Vagina (tissue), 2 donors: Measurements from ENCODE around the gene ZMYND10.

Source experiments
- POLR2A ChIP-seq, 2 donors: fragments of 450-650 bp; IDR thresholded peaks; one replicate each; pipeline ENCODE4 v1.6.1; 2017; ENCODE audit warnings: antibody characterized with exemption in 2 of 2, mild to moderate bottlenecking in 2 of 2, moderate library complexity in 2 of 2
- POLR2AphosphoS5 ChIP-seq, 2 donors: sonication (generic); formaldehyde crosslinking; IDR thresholded peaks; one replicate each; pipeline ENCODE4 v1.9.0; 2017; ENCODE audit warnings: antibody characterized with exemption in 2 of 2, mild to moderate bottlenecking in 2 of 2, low read depth in 1 of 2; ENCODE audit not compliant: insufficient read depth in 1 of 2
- TF ChIP-seq, protein P1 (sequence below), 3 experiments: fragments of 450-650 bp in 2 of 3; fragments of 200-600 bp in 1 of 3; sonication (generic) in 1 of 3; IDR thresholded peaks; one replicate each; pipeline ENCODE4 v1.5.1; 2017 to 2019; ENCODE audit warnings: antibody characterized with exemption in 3 of 3, mild to moderate bottlenecking in 2 of 3, moderate library complexity in 2 of 3

DNA sequence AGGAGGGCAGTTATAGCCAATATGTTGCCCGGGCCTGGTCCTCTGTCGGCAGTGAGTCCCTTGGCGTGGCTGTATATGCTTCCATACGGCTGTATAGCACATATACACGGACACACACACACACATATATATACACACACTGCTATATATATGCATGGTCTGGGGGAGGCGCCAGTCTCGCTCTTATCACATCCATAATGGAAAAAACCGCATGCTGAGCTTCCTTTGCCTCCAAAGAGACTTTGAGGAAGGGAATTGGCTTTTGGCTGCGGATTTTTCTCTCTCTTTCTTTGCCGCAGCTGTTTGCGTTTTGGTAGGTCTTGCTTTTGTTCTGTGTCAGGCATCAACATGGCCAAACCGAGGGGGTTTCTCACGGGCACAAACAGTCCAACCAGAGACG lies 25.1 kb upstream of the ZMYND10 start:
- TF ChIP-seq, protein P1, sequence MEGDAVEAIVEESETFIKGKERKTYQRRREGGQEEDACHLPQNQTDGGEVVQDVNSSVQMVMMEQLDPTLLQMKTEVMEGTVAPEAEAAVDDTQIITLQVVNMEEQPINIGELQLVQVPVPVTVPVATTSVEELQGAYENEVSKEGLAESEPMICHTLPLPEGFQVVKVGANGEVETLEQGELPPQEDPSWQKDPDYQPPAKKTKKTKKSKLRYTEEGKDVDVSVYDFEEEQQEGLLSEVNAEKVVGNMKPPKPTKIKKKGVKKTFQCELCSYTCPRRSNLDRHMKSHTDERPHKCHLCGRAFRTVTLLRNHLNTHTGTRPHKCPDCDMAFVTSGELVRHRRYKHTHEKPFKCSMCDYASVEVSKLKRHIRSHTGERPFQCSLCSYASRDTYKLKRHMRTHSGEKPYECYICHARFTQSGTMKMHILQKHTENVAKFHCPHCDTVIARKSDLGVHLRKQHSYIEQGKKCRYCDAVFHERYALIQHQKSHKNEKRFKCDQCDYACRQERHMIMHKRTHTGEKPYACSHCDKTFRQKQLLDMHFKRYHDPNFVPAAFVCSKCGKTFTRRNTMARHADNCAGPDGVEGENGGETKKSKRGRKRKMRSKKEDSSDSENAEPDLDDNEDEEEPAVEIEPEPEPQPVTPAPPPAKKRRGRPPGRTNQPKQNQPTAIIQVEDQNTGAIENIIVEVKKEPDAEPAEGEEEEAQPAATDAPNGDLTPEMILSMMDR (IDR thresholded peaks at IDR 0.05): no peak
- TF ChIP-seq POLR2AphosphoS5 (IDR thresholded peaks at IDR 0.05; ENCODE audit: insufficient read depth in 1 of 2, low read depth in 1 of 2): no peak
- no peak for TF ChIP-seq POLR2A (IDR thresholded peaks at IDR 0.05)
